ENCODE results near the gene PDE2A. TPM values are rescaled to one million over a fixed set of nuclear protein-coding genes. Genes with fewer than 3 reads are reported as not detected.

PDE2A gene
- total and polyA plus RNA-seq, 10 of the 15 experiments (the other 5 are each of a cell fraction or from before 2014, with no cell fraction given) = 0.06 to 0.15 (median 0.11) TPM; not detected in 6

GRCh38 chr11:72576661-72577060 is 97.6 kb downstream of the PDE2A start:
- SMC1A ChIA-PET (ENCODE audit: uncharacterized antibody, unreplicated experiment) = no interaction called here
- H3K79me2 ChIP-seq (ENCODE audit: control insufficient read depth, insufficient read depth, low read length) = no peaks in the 10 kb centered on the region
- TF ChIP-seq CEBPB (IDR thresholded peaks at IDR 0.05; ENCODE audit: borderline replicate concordance in 1 of 2, low read depth in 2 of 2, low read length in 2 of 2) = no peak
- TF ChIP-seq ZBTB11 (CRISPR knock-in tag; IDR thresholded peaks at IDR 0.05) = no peak
- no peak for TF ChIP-seq YY1 (IDR thresholded peaks at IDR 0.05; ENCODE audit: low read depth, low read length)
- no peak for TF ChIP-seq MEF2A (IDR thresholded peaks at IDR 0.05; ENCODE audit: insufficient read depth, low read depth, low read length)
- intact Hi-C loops (cut with micrococcal nuclease; ENCODE audit: unreplicated experiment) (no loop called here), in situ Hi-C loops (cut with MboI) (loop anchor here (10.0 kb wide), 1 partner anchor 102 kb away; no protein-coding TSS in a partner anchor)
- no peak for ATAC-seq
- no peak overlapping the region for H3K4me3 ChIP-seq
- POLR2A ChIA-PET = no interaction called here
- no peaks in the 10 kb centered on the region for H3K9me3 ChIP-seq (replicated peaks; ENCODE audit: control insufficient read depth, insufficient read depth, low read length)
- 0 out of 2 replicates have a peak, but pooled peaks cover 2% of the 10 kb centered on the region for H4K20me1 ChIP-seq (ENCODE audit: control insufficient read depth, insufficient read depth)
- no peak overlapping the region for H2AFZ ChIP-seq (ENCODE audit: control insufficient read depth, low read depth, low read length)
- H3K9ac ChIP-seq (ENCODE audit: control insufficient read depth, insufficient read depth, low read length) = no peak overlapping the region
- CTCF ChIA-PET = interaction anchor here (0.8 to 1.2 kb wide), 3 partner anchors 77 to 107 kb away, joined by 3 read pairs; no protein-coding TSS in a partner anchor
- FAIRE-seq = no peak
- peaks cover 3% of the 10 kb centered on the region in 2 experiments; a peak in 3 of 4 replicates for H3K27me3 ChIP-seq (replicated peaks in 1 of 2; ENCODE audit: control insufficient read depth in 2 of 2, insufficient read depth in 2 of 2, low read length in 1 of 2)
- WGBS (ENCODE audit: insufficient coverage, insufficient replicate concordance, low lambda C conversion rate, missing lambda C conversion rate) = 60% methylated on average over 6 of the region's 6 CpGs
- no peak overlapping the region for H3K4me2 ChIP-seq (ENCODE audit: control insufficient read depth, insufficient read depth)
- H3K36me3 ChIP-seq (ENCODE audit: control insufficient read depth in 2 of 2, insufficient read depth in 2 of 2, low read length in 1 of 2) = no peaks in the 10 kb centered on the region
- no peak for DNase-seq (ENCODE audit: low read depth, low spot score)
- RAD21 ChIA-PET (ENCODE audit: unreplicated experiment) = no interaction called here
- no peaks in the 10 kb centered on the region for H3K4me1 ChIP-seq (ENCODE audit: control insufficient read depth, insufficient read depth, low read length)
- no peak overlapping the region for H3K27ac ChIP-seq (ENCODE audit: control insufficient read depth, insufficient read depth)
- no TSS peak for BruUV-seq (replicated peaks)
